GM12872 (cell line): ENCODE data around the gene MPHOSPH9.
A peak's percentile ranks its signal among the peaks of the same experiment; 100 is the strongest.

ENCODE experiments used
- CTCF ChIP-seq: IDR thresholded peaks from 3 replicates; pipeline ENCODE4 v1.5.1; 2011; ENCODE audit warnings: low read depth, mild to moderate bottlenecking, low read length, moderate library complexity; ENCODE audit not compliant: insufficient read depth

MPHOSPH9 gene

GRCh38 chr12:123237646-123238329 lies 4.8 kb upstream of the MPHOSPH9 start:
- peak; percentile 64 for TF ChIP-seq CTCF

GRCh38 chr12:123233505-123234308 lies 766 bp upstream of the MPHOSPH9 start:
- no peak for TF ChIP-seq CTCF

- no peak for TF ChIP-seq CTCF
These were observed 502 bp downstream of the MPHOSPH9 start for GRCh38 chr12:123232472-123232806.

GRCh38 chr12:123231931-123232330 lies 1.0 kb downstream of the MPHOSPH9 start:
- TF ChIP-seq CTCF: no peak

GRCh38 chr12:123229051-123229450 lies 3.9 kb downstream of the MPHOSPH9 start:
- TF ChIP-seq CTCF: no peak

GRCh38 chr12:123227581-123228258 lies 5.2 kb downstream of the MPHOSPH9 start:
- no peak for TF ChIP-seq CTCF

- TF ChIP-seq CTCF: no peak
These were observed 7.5 kb downstream of the MPHOSPH9 start for GRCh38 chr12:123225443-123225842.
